Mammary epithelial cell (primary cell): ENCODE data around the gene SIRPA.

Experiments used
- EZH2 ChIP-seq: IDR thresholded peaks from 2 replicates; pipeline ENCODE4 v1.6.1; 2012; ENCODE audit warnings: low read length, inconsistent platforms, borderline replicate concordance
- TF ChIP-seq, protein P1 (sequence below), 2 donors: IDR thresholded peaks in 1 of 2; conservative IDR thresholded peaks in 1 of 2; 2 replicates each; pipeline ENCODE4 v1.5.1; 2011 to 2012; ENCODE audit warnings: inconsistent platforms in 2 of 2, low read length in 2 of 2, mild to moderate bottlenecking in 2 of 2, control low read depth in 1 of 2, low read depth in 1 of 2; ENCODE audit not compliant: insufficient read depth in 1 of 2; ENCODE audit errors: extremely low read depth in 1 of 2

DNA sequence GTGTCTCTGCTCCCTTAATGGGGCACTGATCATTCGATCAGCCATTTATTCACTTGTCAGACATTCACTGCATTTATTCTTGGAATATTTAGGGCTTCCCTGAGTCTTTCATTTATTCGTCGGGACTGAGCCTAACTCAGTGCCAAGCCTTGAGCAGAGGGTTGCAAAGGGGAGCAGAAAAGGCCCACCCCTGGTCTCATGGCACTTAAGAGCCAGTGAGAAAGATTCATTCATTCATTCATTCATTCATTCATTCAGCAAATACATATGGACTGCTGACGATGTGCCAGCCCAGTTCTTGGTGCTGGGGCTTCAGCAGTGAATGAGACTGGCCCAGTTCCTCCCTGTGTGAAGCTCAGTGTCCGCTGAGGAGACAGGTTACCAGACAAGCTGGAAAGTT is 36.6 kb downstream of the SIRPA start:
- TF ChIP-seq, protein P1, sequence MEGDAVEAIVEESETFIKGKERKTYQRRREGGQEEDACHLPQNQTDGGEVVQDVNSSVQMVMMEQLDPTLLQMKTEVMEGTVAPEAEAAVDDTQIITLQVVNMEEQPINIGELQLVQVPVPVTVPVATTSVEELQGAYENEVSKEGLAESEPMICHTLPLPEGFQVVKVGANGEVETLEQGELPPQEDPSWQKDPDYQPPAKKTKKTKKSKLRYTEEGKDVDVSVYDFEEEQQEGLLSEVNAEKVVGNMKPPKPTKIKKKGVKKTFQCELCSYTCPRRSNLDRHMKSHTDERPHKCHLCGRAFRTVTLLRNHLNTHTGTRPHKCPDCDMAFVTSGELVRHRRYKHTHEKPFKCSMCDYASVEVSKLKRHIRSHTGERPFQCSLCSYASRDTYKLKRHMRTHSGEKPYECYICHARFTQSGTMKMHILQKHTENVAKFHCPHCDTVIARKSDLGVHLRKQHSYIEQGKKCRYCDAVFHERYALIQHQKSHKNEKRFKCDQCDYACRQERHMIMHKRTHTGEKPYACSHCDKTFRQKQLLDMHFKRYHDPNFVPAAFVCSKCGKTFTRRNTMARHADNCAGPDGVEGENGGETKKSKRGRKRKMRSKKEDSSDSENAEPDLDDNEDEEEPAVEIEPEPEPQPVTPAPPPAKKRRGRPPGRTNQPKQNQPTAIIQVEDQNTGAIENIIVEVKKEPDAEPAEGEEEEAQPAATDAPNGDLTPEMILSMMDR (conservative IDR thresholded peaks at IDR 0.05 in 1 of 2, IDR thresholded peaks at IDR 0.05 in 1 of 2; ENCODE audit: extremely low read depth in 1 of 2, insufficient read depth in 1 of 2, low read depth in 1 of 2, low read length in 2 of 2) = no peak
- TF ChIP-seq EZH2 = no peak
